ENCODE results near the gene TPCN1.
A peak's percentile ranks its signal among the peaks of the same experiment; 100 is the strongest.

TPCN1 gene

GRCh38 chr12:113246478-113247122 is 25.3 kb downstream of the TPCN1 start:
- H3K4me1 ChIP-seq (ENCODE audit: control insufficient read depth in 5 of 5, insufficient read depth in 5 of 5, low read length in 5 of 5): peaks cover 15 to 46% (median 35%) of the 10 kb centered on the region in 5 donors
- no peak overlapping the region for H3K9ac ChIP-seq (ENCODE audit: low read length in 5 of 5)
- peaks cover 0 to 52% (median 25%) of the 10 kb centered on the region in 5 donors for H3K36me3 ChIP-seq (ENCODE audit: control insufficient read depth in 5 of 5, insufficient read depth in 5 of 5, low read length in 5 of 5)
- H3K9me3 ChIP-seq (ENCODE audit: control insufficient read depth in 5 of 5, low read length in 5 of 5): no peaks in the 10 kb centered on the region
- H3K27me3 ChIP-seq (ENCODE audit: control insufficient read depth in 5 of 5, insufficient read depth in 4 of 5, low read length in 5 of 5): no peaks in the 10 kb centered on the region
- H3K4me3 ChIP-seq (ENCODE audit: low read depth in 1 of 5, low read length in 5 of 5): no peak overlapping the region
- H3K27ac ChIP-seq (ENCODE audit: low read depth, low read length): peak overlapping the region; percentile 0

GRCh38 chr12:113247123-113248050 is 26.1 kb downstream of the TPCN1 start:
- Histone ChIP-seq H3K36me3 (ENCODE audit: control insufficient read depth in 5 of 5, insufficient read depth in 5 of 5, low read length in 5 of 5) (peaks cover 0 to 56% (median 26%) of the 10 kb centered on the region in 5 donors), H3K27ac (ENCODE audit: low read depth, low read length) (no peak overlapping the region), H3K9ac (ENCODE audit: low read length in 5 of 5) (no peak overlapping the region), H3K4me1 (ENCODE audit: control insufficient read depth in 5 of 5, insufficient read depth in 5 of 5, low read length in 5 of 5) (peaks cover 15 to 38% (median 30%) of the 10 kb centered on the region in 5 donors), H3K4me3 (ENCODE audit: low read depth in 1 of 5, low read length in 5 of 5) (no peak overlapping the region), H3K9me3 (ENCODE audit: control insufficient read depth in 5 of 5, low read length in 5 of 5) (peaks cover 0 to 1% (median 0%) of the 10 kb centered on the region in 5 donors), H3K27me3 (ENCODE audit: control insufficient read depth in 5 of 5, insufficient read depth in 4 of 5, low read length in 5 of 5) (no peaks in the 10 kb centered on the region)

- Histone ChIP-seq H3K4me1 (ENCODE audit: control insufficient read depth in 5 of 5, insufficient read depth in 5 of 5, low read length in 5 of 5) (peaks cover 15 to 33% (median 30%) of the 10 kb centered on the region in 5 donors), H3K36me3 (ENCODE audit: control insufficient read depth in 5 of 5, insufficient read depth in 5 of 5, low read length in 5 of 5) (peaks cover 2 to 58% (median 30%) of the 10 kb centered on the region in 5 donors), H3K27ac (ENCODE audit: low read depth, low read length) (no peak overlapping the region), H3K4me3 (ENCODE audit: low read depth in 1 of 5, low read length in 5 of 5) (no peak overlapping the region), H3K27me3 (ENCODE audit: control insufficient read depth in 5 of 5, insufficient read depth in 4 of 5, low read length in 5 of 5) (no peaks in the 10 kb centered on the region), H3K9ac (ENCODE audit: low read length in 5 of 5) (no peak overlapping the region), H3K9me3 (ENCODE audit: control insufficient read depth in 5 of 5, low read length in 5 of 5) (peaks cover under 1 to 10% (median 3%) of the 10 kb centered on the region in 5 donors)
Observed at GRCh38 chr12:113248051-113248825, 27.0 kb downstream of the TPCN1 start.

GRCh38 chr12:113248842-113249435 is 27.7 kb downstream of the TPCN1 start:
- H3K9ac ChIP-seq (ENCODE audit: low read length in 5 of 5): no peak overlapping the region
- H3K27me3 ChIP-seq (ENCODE audit: control insufficient read depth in 5 of 5, insufficient read depth in 4 of 5, low read length in 5 of 5): no peaks in the 10 kb centered on the region
- peaks cover 2 to 17% (median 7%) of the 10 kb centered on the region in 5 donors for H3K9me3 ChIP-seq (ENCODE audit: control insufficient read depth in 5 of 5, low read length in 5 of 5)
- peaks cover 3 to 65% (median 33%) of the 10 kb centered on the region in 5 donors for H3K36me3 ChIP-seq (ENCODE audit: control insufficient read depth in 5 of 5, insufficient read depth in 5 of 5, low read length in 5 of 5)
- H3K4me3 ChIP-seq (ENCODE audit: low read depth in 1 of 5, low read length in 5 of 5): no peak overlapping the region
- peaks cover 12 to 28% (median 26%) of the 10 kb centered on the region in 5 donors for H3K4me1 ChIP-seq (ENCODE audit: control insufficient read depth in 5 of 5, insufficient read depth in 5 of 5, low read length in 5 of 5)
- no peak overlapping the region for H3K27ac ChIP-seq (ENCODE audit: low read depth, low read length)

- no peaks in the 10 kb centered on the region for H3K27me3 ChIP-seq (ENCODE audit: control insufficient read depth in 5 of 5, insufficient read depth in 4 of 5, low read length in 5 of 5)
- H3K4me1 ChIP-seq (ENCODE audit: control insufficient read depth in 5 of 5, insufficient read depth in 5 of 5, low read length in 5 of 5): peaks cover 8 to 22% (median 20%) of the 10 kb centered on the region in 5 donors
- no peak overlapping the region for H3K9ac ChIP-seq (ENCODE audit: low read length in 5 of 5)
- H3K9me3 ChIP-seq (ENCODE audit: control insufficient read depth in 5 of 5, low read length in 5 of 5): peaks cover 2 to 17% (median 7%) of the 10 kb centered on the region in 5 donors
- no peak overlapping the region for H3K4me3 ChIP-seq (ENCODE audit: low read depth in 1 of 5, low read length in 5 of 5)
- H3K27ac ChIP-seq (ENCODE audit: low read depth, low read length): no peak overlapping the region
- H3K36me3 ChIP-seq (ENCODE audit: control insufficient read depth in 5 of 5, insufficient read depth in 5 of 5, low read length in 5 of 5): peaks cover 3 to 65% (median 33%) of the 10 kb centered on the region in 5 donors
Observed at GRCh38 chr12:113249546-113249945, 28.3 kb downstream of the TPCN1 start.

GRCh38 chr12:113250045-113250444 is 28.8 kb downstream of the TPCN1 start:
- H3K9ac ChIP-seq (ENCODE audit: low read length in 5 of 5): no peak overlapping the region
- H3K27me3 ChIP-seq (ENCODE audit: control insufficient read depth in 5 of 5, insufficient read depth in 4 of 5, low read length in 5 of 5): no peaks in the 10 kb centered on the region
- peaks cover 3 to 65% (median 33%) of the 10 kb centered on the region in 5 donors for H3K36me3 ChIP-seq (ENCODE audit: control insufficient read depth in 5 of 5, insufficient read depth in 5 of 5, low read length in 5 of 5)
- H3K4me1 ChIP-seq (ENCODE audit: control insufficient read depth in 5 of 5, insufficient read depth in 5 of 5, low read length in 5 of 5): peaks cover 6 to 17% (median 15%) of the 10 kb centered on the region in 5 donors
- H3K27ac ChIP-seq (ENCODE audit: low read depth, low read length): no peak overlapping the region
- H3K4me3 ChIP-seq (ENCODE audit: low read depth in 1 of 5, low read length in 5 of 5): no peak overlapping the region
- peaks cover 2 to 17% (median 7%) of the 10 kb centered on the region in 5 donors for H3K9me3 ChIP-seq (ENCODE audit: control insufficient read depth in 5 of 5, low read length in 5 of 5)

GRCh38 chr12:113251404-113252070 is 30.3 kb downstream of the TPCN1 start:
- no peak overlapping the region for H3K9ac ChIP-seq (ENCODE audit: low read length in 5 of 5)
- H3K27me3 ChIP-seq (ENCODE audit: control insufficient read depth in 5 of 5, insufficient read depth in 4 of 5, low read length in 5 of 5): no peaks in the 10 kb centered on the region
- peaks cover 3 to 61% (median 33%) of the 10 kb centered on the region in 5 donors for H3K36me3 ChIP-seq (ENCODE audit: control insufficient read depth in 5 of 5, insufficient read depth in 5 of 5, low read length in 5 of 5)
- peaks cover 2 to 17% (median 7%) of the 10 kb centered on the region in 5 donors for H3K9me3 ChIP-seq (ENCODE audit: control insufficient read depth in 5 of 5, low read length in 5 of 5)
- peaks cover 2 to 5% (median 2%) of the 10 kb centered on the region in 5 donors for H3K4me1 ChIP-seq (ENCODE audit: control insufficient read depth in 5 of 5, insufficient read depth in 5 of 5, low read length in 5 of 5)
- no peak overlapping the region for H3K4me3 ChIP-seq (ENCODE audit: low read depth in 1 of 5, low read length in 5 of 5)
- H3K27ac ChIP-seq (ENCODE audit: low read depth, low read length): no peak overlapping the region

- no peak overlapping the region for H3K9ac ChIP-seq (ENCODE audit: low read length in 5 of 5)
- H3K27me3 ChIP-seq (ENCODE audit: control insufficient read depth in 5 of 5, insufficient read depth in 4 of 5, low read length in 5 of 5): no peaks in the 10 kb centered on the region
- H3K4me1 ChIP-seq (ENCODE audit: control insufficient read depth in 5 of 5, insufficient read depth in 5 of 5, low read length in 5 of 5): no peaks in the 10 kb centered on the region
- peaks cover 2 to 17% (median 7%) of the 10 kb centered on the region in 5 donors for H3K9me3 ChIP-seq (ENCODE audit: control insufficient read depth in 5 of 5, low read length in 5 of 5)
- no peak overlapping the region for H3K27ac ChIP-seq (ENCODE audit: low read depth, low read length)
- no peak overlapping the region for H3K4me3 ChIP-seq (ENCODE audit: low read depth in 1 of 5, low read length in 5 of 5)
- H3K36me3 ChIP-seq (ENCODE audit: control insufficient read depth in 5 of 5, insufficient read depth in 5 of 5, low read length in 5 of 5): peaks cover 3 to 53% (median 29%) of the 10 kb centered on the region in 5 donors
Observed at GRCh38 chr12:113252494-113252893, 31.2 kb downstream of the TPCN1 start.
